Fibroblast of lung (primary cell): ENCODE measurements around the gene NDUFV2. TPM values are rescaled to one million over a fixed set of nuclear protein-coding genes. Genes with fewer than 3 reads are reported as not detected.

Experiments
- DNase-seq, 2 donors: peaks; one replicate each; pipeline versions ENCODE4 v3.0.0 to v3.0.0-alpha.2; 2010; ENCODE audit warnings: low read depth in 2 of 2
- H2AFZ ChIP-seq: 2 replicates; pipeline ENCODE4 v1.5.1; 2012; ENCODE audit warnings: low read length, control low read depth, inconsistent platforms
- H3K27ac ChIP-seq: 2 replicates; pipeline ENCODE4 v1.5.1; 2011; ENCODE audit warnings: low read length, control low read depth; ENCODE audit not compliant: insufficient read depth
- H3K27me3 ChIP-seq: 2 replicates; pipeline ENCODE4 v1.5.1; 2011; ENCODE audit warnings: mild to moderate bottlenecking, low read length; ENCODE audit not compliant: control insufficient read depth, insufficient read depth
- H3K36me3 ChIP-seq: 2 replicates; pipeline ENCODE4 v1.5.1; 2011; ENCODE audit warnings: low read length; ENCODE audit not compliant: control insufficient read depth, insufficient read depth
- H3K4me1 ChIP-seq: 2 replicates; pipeline ENCODE4 v1.5.1; 2011; ENCODE audit warnings: low read length; ENCODE audit not compliant: control insufficient read depth, insufficient read depth; ENCODE audit errors: extremely low read depth
- H3K4me2 ChIP-seq: 2 replicates; pipeline ENCODE4 v1.5.1; 2011; ENCODE audit warnings: low read length, control low read depth; ENCODE audit not compliant: insufficient read depth; ENCODE audit errors: extremely low read depth
- H3K4me3 ChIP-seq, 4 experiments: fragments of 200-600 bp in 1 of 4; sonication (generic) in 1 of 4; replicated peaks in 1 of 4; 2 replicates each; pipeline ENCODE4 v1.5.1; 2011 to 2016; ENCODE audit warnings: low read length in 4 of 4, low read depth in 3 of 4, mild to moderate bottlenecking in 3 of 4, control low read depth in 2 of 4, inconsistent platforms in 1 of 4, mixed read lengths in 1 of 4; ENCODE audit not compliant: insufficient read depth in 1 of 4; ENCODE audit errors: control extremely low read depth in 1 of 4
- H3K79me2 ChIP-seq: 2 replicates; pipeline ENCODE4 v1.5.1; 2012; ENCODE audit warnings: mild to moderate bottlenecking, low read length, inconsistent platforms; ENCODE audit not compliant: control insufficient read depth, insufficient read depth
- H3K9ac ChIP-seq: 2 replicates; pipeline ENCODE4 v1.5.1; 2011; ENCODE audit warnings: mild to moderate bottlenecking, low read length, control low read depth; ENCODE audit not compliant: insufficient read depth
- H3K9me3 ChIP-seq: 2 replicates; pipeline ENCODE4 v1.5.1; 2012; ENCODE audit warnings: low read depth, low read length; ENCODE audit not compliant: control insufficient read depth, insufficient read depth
- H4K20me1 ChIP-seq: 2 replicates; pipeline ENCODE4 v1.5.1; 2011; ENCODE audit warnings: low read length; ENCODE audit not compliant: control insufficient read depth, insufficient read depth; ENCODE audit errors: extremely low read depth
- EZH2 ChIP-seq: IDR thresholded peaks from 2 replicates; pipeline ENCODE4 v1.5.1; 2012; ENCODE audit warnings: low read length, control low read depth, mild to moderate bottlenecking; ENCODE audit errors: missing control alignments
- polyA plus RNA-seq, 2 donors: library from polyadenylated mRNA; depleted of rRNA in 1 of 2; stranded (reverse) in 1 of 2; unstranded in 1 of 2; fragments of >200 nt; gene quantifications; 2 replicates each; pipeline ENCODE4 v1.2.1, GENCODE V29; 2011 to 2012; ENCODE audit warnings: missing spikeins in 1 of 2
- total RNA-seq: library from RNA; depleted of rRNA; stranded (reverse); fragments of >200 nt; gene quantifications from 2 replicates; pipeline ENCODE4 v1.2.1, GENCODE V29; 2014
- TF ChIP-seq, protein P1 (sequence below), 2 donors: IDR thresholded peaks in 1 of 2; conservative IDR thresholded peaks in 1 of 2; 1 replicate in 1 of 2; 2 replicates in 1 of 2; pipeline ENCODE4 v1.5.1; 2011 to 2012; ENCODE audit warnings: low read length in 2 of 2, control low read depth in 1 of 2, inconsistent platforms in 1 of 2, low read depth in 1 of 2, mild to moderate bottlenecking in 1 of 2

NDUFV2 gene
- total and polyA plus RNA-seq, 2 donors (not counting 1 experiment from before 2014, with no cell fraction given): 97.3 to 133 TPM

DNA sequence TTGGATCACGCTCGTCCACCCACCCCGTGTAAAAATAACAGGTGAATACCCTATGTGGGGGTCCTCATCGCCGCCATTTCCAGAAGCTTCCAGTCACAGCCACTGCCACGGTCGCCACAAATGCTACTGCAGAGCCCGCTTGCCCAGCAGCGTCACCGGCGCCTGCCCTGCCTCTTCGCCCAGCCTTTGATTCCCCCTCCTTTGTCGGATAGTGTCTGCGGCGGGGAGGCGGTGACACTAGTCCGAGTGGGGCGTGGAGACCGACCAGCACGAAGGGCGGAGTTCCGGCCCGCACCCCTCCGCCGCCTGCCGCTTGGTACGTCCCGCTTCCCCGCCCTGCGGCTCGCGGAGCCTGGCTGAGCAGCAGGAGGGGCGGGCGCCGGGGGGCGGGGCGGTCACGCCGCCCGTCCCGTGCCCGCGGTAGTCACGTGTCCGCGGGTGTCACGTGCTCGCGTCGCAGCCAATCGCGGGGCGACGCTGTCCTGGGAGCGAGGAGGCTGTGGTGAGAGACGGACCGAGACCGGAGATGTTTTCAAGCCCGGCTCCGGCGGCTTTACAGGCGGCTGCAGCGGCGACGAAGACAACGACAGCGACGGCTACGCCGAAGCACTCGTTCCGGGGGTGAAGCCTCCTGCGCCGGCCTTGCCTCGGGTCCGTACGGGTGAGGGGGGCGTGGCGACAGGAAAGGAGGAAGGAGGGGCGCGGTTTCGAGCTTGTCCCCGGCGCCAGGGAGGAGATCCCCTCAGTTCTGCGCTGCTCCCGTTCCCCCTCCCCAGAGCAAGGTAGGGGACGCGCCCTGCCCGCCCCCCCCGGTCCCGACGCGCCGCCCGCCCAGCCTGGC, 34.0 kb downstream of the NDUFV2 start, which contains the start of gene ANKRD12:
ANKRD12 (plus strand) TSS at position 467 of the 841 bp plus-strand sequence. CDS start 45,652 bp downstream, outside the sequence.
- peak; percentile 96 to 98 for DNase-seq
- Histone ChIP-seq H3K4me1 (peaks cover 7% of the 10 kb centered on the region), H3K4me3 (peak within 1 kb of the TSS; percentile 89 to 100 (median 90)), H4K20me1 (no peaks in the 10 kb centered on the region), H3K9me3 (no peaks in the 10 kb centered on the region), H3K79me2 (peaks cover 43% of the 10 kb centered on the region), H3K4me2 (peak within 1 kb of the TSS; percentile 95), H3K27ac (peak within 1 kb of the TSS; percentile 99), H3K27me3 (no peaks in the 10 kb centered on the region), H2AFZ (peak within 1 kb of the TSS; percentile 75), H3K9ac (peak within 1 kb of the TSS; percentile 99), H3K36me3 (peaks cover 4% of the 10 kb centered on the region)
- TF ChIP-seq, protein P1, sequence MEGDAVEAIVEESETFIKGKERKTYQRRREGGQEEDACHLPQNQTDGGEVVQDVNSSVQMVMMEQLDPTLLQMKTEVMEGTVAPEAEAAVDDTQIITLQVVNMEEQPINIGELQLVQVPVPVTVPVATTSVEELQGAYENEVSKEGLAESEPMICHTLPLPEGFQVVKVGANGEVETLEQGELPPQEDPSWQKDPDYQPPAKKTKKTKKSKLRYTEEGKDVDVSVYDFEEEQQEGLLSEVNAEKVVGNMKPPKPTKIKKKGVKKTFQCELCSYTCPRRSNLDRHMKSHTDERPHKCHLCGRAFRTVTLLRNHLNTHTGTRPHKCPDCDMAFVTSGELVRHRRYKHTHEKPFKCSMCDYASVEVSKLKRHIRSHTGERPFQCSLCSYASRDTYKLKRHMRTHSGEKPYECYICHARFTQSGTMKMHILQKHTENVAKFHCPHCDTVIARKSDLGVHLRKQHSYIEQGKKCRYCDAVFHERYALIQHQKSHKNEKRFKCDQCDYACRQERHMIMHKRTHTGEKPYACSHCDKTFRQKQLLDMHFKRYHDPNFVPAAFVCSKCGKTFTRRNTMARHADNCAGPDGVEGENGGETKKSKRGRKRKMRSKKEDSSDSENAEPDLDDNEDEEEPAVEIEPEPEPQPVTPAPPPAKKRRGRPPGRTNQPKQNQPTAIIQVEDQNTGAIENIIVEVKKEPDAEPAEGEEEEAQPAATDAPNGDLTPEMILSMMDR (conservative IDR thresholded peaks at IDR 0.05 in 1 of 2, IDR thresholded peaks at IDR 0.05 in 1 of 2; ENCODE audit: low read depth in 1 of 2, low read length in 2 of 2): no peak
- no peak for TF ChIP-seq EZH2

DNA sequence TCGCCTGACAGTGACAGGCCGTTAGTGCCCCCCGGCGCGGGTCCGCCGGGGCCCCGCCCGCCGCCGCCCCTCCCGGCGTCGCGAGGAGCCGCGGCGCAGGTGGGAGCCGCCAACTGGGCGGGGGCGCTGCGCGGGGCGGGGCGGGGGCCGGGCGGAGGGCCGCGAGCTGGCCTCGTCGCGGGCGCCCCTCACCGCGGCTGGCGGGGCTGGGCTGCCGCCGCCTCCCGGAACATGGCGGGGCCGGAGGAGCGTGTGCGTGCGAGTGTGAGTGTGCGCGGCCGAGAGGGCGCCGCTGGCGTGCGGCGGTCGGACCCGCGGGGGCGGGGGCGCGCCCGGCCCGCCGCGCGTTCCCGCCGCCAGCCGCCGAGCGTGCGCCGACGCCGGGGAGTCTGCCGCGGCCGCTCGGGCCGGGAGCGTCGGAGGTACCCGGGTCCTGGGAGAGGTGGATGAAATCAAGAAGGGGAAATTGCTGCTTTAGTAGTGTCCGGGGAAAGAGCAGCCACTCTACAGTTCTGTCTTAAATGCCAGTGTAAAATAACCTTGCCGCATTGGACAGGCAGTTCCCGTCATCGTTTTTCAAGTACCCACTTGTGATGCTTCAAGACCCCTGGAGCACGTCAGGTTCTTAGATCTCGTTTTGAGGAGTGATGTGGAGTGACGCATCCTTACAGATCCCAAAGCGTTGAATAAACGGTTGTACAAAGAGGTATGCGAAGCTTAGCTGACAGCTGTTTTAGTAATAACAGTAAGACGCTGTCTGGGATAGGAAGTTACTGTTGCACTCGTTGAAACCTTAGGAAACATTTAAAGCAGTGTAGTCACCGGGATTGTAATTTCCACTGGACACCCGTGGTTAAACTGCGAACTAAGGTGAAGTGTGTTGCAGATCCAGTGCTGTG, 34.9 kb downstream of the NDUFV2 start:
- Histone ChIP-seq H3K4me2 (peak overlapping the region; percentile 94), H3K27me3 (no peaks in the 10 kb centered on the region), H4K20me1 (no peaks in the 10 kb centered on the region), H3K4me3 (peak overlapping the region; percentile 89 to 100 (median 90)), H2AFZ (peak overlapping the region; percentile 5), H3K27ac (peak overlapping the region; percentile 99), H3K9ac (peak overlapping the region; percentile 99), H3K79me2 (peaks cover 51% of the 10 kb centered on the region), H3K4me1 (peaks cover 7% of the 10 kb centered on the region), H3K36me3 (peaks cover 4% of the 10 kb centered on the region), H3K9me3 (no peaks in the 10 kb centered on the region)
- peak; percentile 79 to 91 for DNase-seq
- TF ChIP-seq EZH2: no peak
- TF ChIP-seq, protein P1 (conservative IDR thresholded peaks at IDR 0.05 in 1 of 2, IDR thresholded peaks at IDR 0.05 in 1 of 2; ENCODE audit: low read depth in 1 of 2, low read length in 2 of 2): no peak
